Activated CD8-positive, alpha-beta memory T cell treated with anti-CD3 and anti-CD28 coated beads for 48 hours (primary cell): Measurements from ENCODE around the gene CLCN3.
"Not testable (repeated sequence)": the region's sequence is repeated elsewhere in the genome, so short reads cannot be mapped to it uniquely, and the experiment has no call there.

Experiments used
- DNase-seq, 3 experiments: peaks; one replicate each; pipeline ENCODE4 v3.0.0-alpha.2; 2020; ENCODE audit warnings: low read depth in 2 of 3, low spot score in 2 of 3

The CLCN3 gene

DNA sequence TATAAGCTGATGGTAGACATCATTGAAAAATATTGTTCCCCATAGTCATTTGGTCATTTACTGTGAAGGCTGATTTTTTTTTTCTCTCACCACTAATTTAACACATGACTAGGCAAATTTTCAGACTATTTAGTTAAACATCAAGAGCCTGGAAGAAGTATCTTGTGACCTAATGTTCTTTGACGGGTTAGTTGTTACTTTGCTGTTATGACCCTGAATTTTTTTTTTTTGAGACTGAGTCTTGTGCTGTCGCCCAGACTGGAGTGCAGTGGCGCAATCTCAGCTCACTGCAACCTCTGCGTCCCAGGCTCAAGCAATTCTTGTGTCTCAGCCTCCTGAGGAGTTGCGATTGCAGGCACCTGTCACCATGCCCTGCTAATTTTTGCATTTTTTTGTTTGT is 70.4 kb downstream of the CLCN3 start:
- no peak for DNase-seq

DNA sequence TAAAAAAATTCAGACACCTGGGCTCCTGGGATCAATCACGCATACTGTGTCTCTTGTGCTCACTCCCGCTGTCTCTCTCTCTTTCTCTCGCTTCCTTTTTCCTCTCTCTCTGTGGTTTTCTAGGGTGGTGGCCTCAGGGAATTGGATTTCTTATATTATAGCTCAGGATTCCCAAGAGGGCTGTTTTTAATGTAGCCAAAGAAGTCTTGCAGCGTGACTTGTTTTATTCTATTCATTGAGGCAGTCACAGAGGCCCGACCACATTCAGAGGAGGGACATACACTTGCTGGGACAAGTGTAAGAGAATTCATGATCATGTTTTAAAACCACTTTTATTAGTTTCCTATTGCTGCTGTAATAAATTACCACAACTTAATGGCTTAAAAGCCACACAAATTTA is 78.0 kb downstream of the CLCN3 start:
- DNase-seq, result no peak

DNA sequence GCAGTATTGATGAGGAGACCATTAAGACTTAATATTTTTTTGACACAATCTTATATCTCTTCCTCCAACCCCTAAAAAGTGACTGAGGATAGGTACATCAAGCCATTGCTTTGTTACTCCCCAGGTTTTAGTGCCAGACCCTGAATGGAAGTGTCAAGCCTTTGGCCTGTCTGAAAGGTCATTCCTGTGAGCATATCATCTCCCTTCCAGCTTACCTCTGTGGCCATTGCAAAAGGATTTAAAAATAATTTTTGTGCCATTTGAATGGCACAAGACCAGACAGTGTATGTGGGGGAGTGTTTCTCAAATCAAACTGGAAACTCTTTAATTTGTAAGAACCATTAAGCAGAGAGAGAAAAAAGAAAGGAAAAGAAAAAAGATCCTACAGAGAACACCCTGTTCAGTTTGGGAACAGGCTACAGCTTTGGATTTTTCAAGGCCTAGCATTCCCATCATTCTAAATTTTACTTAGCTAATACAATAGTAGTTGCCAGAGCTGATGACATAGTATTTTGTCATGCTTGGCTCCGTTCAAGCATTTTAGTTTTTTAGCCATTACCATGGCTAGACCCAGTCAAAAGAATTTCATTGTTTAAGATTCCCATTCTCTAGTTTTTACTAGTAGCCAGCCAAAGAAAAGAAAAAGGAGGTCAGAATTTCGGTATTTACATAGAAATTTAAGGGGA is 87.7 kb downstream of the CLCN3 start:
- DNase-seq, result no peak

DNA sequence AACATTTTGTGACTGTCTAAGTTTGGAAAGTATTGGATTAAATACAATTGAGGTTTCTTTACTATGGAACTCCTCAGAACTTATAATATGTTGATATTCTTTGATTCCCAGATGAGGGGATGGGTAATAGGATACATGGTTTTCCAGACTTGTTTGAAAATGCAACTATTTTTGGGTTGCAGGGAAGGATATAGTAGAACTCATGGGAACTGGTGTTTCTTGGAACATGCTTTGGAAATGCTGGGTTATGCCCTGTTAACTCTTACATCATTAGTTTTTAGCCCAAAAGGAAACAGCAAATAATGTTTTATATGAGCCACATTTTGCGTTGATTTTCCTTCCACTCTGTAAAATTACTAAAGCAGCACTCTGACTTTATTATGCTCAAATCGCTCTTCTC is 95.4 kb downstream of the CLCN3 start:
- no peak for DNase-seq

DNA sequence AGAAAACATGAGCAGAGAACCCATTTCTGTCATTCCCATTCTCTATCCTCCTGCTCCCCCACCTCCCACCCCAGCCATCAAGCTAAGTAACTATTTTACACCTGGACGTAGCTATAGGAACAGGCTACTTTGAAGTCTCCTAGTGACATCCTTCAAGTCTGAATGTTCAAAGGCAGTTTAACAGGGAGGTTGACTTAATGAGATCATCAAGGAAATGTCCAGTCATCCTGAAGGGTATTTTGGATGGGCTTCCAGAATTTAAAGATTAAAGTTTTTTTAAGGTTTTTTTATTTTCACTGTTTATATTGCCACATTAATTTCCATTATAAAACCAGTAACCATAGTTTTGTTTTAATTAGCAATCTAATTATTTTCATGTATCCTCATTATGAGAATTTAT is 96.3 kb downstream of the CLCN3 start:
- no peak for DNase-seq

DNA sequence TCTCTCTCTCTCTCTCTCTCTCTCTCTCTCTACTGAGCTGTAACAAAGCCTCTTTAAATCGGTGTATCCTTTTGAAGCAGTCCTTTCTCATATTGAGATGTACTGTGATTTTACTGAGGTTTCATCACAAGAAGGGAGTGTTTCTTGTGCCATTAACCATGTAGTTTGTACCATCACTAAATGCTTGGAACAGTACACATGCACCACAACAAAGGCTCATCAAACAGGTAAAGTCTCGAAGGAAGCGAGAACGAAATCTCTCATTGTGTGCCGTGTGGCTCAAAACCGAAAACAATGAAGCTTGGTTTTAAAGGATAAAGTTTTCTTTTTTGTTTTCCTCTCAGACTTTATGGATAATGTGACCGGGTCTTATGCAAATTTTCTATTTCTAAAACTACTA is 100.2 kb downstream of the CLCN3 start:
- DNase-seq, result no peak

DNA sequence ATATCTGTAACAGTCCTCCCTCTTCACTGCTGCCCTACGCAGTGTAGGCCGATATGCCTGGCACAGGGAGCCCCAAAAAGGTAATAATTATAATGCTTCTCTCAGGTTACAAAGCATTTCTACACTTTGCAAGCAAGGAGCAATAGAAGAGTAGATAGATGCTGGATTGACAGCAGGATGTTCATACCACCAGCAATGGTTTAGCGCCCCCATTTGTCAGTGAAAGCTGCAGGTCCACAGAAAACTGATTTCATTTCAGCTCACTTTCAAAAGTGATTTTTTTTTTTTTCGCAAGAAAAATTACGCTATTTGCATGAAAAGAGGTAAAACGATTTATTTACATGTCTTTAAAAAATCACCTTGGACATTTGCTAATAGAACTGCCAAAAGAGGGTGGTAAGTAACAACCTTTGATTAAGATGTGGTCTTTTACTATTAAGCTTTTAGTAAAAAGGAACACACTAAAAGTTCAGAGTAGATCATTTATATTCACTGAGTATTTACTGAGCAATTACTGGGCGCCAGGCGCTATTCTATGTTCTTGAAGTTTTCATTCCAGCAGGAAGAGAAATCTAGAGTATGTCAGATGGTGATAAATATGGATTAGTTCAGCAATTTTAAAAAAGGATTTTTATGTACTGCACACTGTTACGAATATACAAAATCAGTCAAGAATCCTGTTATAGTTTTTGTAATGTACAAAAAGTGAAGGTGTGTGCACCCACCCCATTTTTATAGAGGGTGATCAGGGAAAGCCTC is 103.0 kb downstream of the CLCN3 start:
- DNase-seq, result no peak

DNA sequence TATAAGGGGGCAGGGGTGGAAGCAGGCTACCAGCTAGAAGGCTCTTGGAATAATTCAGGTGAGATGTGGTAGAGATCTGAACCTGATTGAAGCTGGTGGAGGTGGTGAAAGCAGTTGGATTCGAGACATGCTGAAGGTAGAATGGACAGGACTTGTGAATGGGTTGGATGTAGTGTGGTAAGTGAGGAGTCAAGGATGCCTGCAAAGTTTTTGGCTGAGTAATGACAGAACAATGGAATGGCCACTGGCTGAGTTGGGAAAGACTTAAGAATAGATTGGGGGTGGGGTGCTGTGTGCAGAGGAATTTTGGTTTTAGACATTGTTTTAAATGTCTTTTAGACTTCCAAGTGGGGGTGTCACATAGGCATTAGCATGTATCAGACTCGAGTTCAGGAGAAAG is 103.9 kb downstream of the CLCN3 start:
- no peak for DNase-seq

DNA sequence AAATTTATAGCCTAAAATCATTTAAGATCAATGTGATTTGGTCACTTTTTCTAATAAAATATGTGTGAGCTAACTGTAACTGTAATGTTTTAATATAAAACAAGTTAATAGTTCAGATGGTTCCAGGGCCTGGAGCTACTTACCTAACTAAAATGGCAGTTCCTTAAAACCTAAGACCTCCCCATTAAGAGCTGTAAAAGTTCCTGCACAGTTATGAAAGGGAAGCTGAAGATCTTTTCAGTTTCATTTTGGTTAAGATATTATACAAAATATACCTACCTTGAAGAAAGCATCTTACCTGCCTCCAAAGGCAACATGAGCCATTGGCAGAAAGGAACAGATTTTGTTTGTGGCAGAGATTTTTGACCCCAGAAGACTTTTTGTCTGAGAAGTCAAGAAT is 107.2 kb downstream of the CLCN3 start:
- no peak for DNase-seq

DNA sequence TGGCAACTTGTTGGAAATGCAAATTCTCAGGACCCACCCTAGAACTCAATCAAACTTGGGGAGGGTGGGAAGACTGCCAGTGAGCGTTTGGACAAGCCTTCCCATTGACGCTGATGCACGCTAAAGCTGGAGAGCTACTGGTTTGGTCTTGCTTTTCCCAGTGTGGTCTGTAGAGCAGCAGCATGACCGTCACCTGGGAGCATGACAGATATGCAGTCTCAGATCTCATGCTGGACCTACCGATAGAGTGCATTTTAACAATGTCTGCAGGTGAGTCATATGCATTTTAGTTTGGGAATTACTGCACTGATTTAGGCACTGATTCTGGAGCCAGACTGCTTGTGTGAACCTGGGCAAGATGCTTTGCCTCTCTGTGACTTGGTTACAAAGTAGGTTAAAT is 110.2 kb downstream of the CLCN3 start:
- DNase-seq, result no peak

DNA sequence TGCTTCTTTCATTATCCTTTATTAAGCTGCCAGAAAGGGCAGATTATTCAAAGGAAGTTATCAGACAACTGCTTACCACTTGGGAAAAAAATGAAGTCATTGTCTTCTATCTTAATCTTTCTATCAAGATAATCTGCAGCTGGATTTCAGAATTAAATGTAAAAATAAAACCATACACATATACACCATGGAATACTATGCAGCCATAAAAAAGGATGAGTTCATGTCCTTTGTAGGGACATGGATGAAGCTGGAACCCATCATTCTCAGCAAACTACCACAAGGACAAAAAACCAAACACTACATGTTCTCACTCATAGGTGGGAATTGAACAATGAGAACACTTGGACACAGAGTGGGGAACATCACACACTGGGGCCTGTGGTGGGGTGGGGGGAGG is 118.2 kb downstream of the CLCN3 start:
- DNase-seq, result not testable (repeated sequence)

DNA sequence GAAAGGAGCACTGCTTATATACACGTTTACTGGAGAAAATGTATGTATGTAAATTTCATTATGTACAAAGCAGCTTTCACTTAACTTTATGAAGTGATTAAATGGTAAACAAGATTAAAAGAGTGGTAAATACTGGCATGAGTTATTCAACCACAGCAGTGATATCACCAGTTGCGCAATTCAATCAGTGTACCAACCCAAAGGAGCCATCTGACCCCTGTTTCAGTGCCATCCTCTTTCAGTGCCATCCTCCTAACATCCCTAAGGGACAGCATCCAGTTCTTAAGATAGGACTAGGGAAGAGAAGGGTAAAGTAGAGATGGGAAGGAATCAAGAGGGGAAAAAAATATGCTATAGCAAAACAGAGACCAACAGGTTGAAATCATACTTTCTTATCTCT is 121.2 kb downstream of the CLCN3 start:
- no peak for DNase-seq

DNA sequence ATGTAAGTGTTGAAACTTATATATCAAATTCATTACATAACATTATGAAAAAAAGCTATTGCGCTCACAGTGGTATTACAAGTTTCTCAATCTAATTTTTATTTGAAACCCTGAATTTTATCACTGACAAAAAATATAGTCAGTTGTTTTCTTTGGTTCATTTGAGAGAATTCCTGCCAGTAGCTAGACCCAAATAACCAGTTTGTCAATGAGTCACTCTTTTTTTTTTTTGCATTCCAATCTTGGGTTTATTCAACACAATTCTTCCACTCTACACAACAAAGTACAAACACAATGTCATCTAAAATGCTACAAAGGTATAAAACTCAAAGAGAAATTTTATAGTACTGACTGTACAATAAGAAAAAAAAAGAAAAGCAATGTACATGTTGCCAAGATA is 124.2 kb downstream of the CLCN3 start:
- no peak for DNase-seq

DNA sequence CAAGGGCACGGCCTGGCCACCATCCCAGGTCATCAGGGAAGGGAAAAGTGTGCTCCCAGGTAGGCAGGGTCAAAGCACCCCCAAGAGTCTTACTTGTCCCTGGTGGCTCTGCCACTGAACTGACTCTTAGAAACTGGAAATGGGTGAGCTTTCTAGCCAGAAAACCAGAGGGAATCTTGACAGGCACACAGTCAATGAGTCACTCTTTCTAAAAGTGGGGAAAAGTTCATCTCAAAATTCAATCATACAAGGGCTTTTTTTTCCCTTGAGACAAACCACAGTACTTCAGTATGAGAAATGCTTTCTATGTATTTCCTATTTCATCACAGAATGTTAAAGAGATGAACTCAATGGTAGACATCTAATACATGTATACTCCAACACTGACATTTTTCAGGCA is 124.9 kb downstream of the CLCN3 start:
- no peak for DNase-seq

DNA sequence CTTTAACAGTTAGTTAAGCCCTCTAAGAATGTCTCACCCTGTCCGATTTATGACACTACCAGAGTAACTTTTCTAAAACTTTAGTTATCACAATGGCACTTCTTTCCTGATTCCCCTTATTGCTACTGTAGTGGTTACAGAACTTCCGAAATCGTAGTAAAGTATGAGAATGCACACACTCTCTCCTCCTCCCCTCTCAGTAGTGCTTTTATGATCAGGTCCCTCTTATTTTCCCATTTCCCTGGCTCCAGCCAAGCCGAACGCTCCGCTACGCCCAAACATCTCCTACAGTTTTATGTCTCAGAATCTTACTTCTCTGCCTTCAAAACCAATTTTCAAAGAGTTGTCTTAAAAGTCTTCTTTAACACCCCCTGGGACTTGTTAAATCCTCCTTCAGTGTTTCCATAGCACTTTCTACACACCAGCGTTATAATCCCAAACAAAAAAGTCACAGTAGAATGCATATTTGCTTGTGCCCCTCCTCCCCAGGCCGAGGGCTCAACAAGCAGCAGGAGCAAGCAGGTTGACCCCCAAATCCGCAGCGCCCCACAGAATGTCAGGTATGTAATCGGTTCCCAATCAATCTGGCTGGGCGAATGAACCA is 136.7 kb downstream of the CLCN3 start:
- DNase-seq, result no peak

DNA sequence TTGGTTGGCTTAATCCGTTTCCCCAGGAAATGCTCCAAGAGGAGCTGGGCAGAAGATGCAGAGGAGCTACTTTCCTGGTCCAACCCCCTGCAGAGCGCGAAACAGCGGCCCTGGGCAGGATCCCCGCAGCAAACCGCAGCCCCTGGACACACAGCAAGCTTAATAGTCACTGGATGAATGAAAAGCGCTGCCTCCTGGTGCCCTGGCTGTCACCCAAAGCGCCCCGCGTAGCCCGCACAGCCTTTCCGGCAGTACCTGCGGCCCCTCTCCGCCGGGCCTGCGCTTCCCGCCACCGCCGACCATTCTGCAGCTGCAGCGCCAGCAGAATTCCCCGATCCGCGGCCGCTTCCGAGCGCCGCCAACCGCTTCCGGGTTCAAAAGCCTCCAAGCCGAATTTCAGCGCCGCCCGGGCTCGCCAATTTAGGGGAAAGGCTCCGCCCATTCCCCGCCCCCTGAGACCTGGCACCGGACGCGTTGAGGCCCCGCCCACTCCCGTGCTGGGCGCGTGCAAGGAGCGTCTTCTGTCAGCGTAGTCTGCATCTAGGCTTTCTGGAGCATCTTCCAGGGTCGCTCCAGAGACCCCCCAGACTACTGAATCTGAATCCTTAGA is 137.3 kb downstream of the CLCN3 start, which contains the start of gene HPF1:
HPF1 (minus strand) TSS at position 370 of the 610 bp plus-strand sequence; CDS start at position 303, 67 bp downstream.
- peak; percentile 85 to 87 (median 86) for DNase-seq

DNA sequence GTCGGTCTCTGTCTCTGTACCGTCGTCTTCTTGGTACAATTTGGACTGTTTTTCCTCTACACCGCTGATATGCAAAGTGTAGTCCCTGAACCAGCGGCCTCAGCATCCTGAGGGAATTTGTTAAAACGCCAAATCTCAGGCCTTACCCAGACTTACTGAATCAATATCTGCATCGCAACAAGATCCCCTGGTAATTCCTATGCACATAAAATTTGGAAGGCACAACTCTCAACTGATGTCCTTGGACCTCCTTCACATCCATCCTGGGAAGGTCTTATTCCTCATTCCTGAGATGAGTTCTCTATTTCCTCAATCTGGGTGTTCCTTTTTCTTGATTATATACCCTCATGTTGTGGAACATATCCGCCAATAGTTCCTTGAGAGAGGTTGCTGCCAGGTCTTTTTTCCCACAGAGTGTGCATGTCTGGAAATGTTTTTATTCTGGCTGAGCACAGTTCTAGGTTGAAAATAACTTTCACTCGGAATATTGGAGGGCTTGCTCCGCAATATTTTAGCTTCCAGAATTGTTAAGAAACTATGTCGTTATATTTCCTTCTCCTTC is 138.1 kb downstream of the CLCN3 start:
- no peak for DNase-seq

DNA sequence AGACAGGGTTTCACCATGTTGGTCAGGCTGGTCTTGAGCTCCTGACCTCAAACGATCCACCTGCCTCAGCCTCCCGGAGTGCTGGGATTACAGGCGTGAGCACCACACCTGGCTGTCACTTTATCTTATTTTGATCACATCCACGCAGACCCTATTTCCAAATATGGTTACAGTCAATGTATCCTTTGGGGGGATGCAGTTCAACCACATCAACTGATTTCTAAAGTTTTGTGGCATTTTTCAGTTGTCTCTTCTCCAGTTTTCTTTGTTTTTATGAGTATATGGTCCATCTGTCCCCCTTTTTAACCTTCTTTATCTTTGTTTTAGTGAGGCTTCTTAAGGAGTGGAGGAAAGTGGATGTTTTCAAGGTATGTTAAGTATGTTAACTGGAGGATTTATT is 141.5 kb downstream of the CLCN3 start:
- no peak for DNase-seq

DNA sequence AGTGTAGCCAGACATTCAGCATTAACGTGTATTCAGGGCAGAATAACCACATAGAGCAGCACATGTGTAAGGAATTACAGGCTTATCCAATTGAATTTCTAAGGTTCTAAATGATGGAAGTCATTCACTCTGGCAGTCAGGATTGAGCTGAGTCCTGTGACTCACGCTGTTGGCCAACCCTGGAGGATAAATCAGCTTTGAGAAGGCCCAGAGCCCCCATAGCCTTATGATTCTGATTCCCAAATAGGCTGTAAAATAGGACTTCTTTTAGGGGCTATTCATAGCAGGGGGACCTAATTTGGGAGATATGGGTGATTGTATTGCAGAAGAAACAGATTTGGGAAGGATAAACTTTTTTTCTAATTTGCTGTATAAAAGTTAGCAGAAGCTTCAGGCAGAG is 145.5 kb downstream of the CLCN3 start:
- no peak for DNase-seq

DNA sequence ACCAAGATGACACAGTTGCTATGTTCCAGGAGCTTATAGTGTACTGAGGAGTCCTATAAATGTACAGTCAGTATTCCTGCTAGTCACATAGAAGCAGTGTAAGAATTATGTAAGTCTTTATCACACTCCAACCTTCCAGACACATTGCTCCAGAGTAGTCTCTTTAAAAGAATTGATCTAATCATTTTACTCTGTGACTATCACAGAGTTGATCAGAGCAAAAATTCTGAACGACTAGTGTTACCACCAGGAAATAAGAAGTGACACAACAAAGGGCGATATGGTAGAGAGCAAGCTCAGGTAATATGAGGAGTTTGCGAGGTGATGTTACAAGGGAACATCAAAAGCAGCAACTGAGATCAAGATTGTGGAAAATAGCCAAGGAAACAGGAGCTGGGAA is 146.4 kb downstream of the CLCN3 start:
- DNase-seq, result no peak

DNA sequence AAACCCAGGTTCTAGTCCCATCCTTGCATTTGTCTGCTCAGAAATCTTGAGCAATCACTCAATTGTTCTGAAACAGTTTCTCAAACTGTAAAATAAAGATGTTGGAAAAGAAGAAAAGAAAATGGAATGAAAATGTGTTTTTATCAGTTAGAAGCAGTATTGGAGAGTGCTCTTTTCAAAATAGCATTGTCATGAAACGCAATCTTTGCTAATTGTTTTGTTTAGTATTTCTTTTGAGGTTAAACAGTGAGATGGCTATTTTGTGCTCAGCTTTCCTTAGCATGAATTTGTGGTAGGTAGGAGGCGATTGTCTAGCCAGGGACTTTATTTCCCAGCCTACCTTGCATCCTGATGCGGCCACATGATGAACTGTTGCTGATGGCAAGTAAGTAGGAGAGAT is 148.0 kb downstream of the CLCN3 start:
- no peak for DNase-seq

DNA sequence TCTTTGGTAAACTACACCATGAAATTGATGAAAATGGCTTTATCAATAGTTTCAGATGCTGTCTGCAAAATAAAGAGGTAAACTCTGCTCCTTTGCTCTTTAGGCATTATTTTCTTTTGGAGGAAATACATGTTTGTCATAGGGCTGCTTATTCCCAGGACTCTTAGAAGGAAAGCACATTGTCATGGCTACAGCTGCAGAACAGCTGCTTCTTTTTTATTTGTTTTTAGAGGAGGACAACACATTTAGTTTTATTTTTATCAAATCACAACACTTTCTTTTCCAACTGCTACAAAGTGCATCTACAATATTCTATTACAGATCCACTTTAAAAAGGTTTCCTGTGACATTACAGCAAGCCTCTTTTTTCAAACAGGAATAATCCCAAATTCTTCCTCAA is 150.0 kb downstream of the CLCN3 start:
- DNase-seq, result no peak
